ENCODE data around the gene SLC16A2.
A peak's percentile ranks its signal among the peaks of the same experiment; 100 is the strongest.

SLC16A2 gene

DNA sequence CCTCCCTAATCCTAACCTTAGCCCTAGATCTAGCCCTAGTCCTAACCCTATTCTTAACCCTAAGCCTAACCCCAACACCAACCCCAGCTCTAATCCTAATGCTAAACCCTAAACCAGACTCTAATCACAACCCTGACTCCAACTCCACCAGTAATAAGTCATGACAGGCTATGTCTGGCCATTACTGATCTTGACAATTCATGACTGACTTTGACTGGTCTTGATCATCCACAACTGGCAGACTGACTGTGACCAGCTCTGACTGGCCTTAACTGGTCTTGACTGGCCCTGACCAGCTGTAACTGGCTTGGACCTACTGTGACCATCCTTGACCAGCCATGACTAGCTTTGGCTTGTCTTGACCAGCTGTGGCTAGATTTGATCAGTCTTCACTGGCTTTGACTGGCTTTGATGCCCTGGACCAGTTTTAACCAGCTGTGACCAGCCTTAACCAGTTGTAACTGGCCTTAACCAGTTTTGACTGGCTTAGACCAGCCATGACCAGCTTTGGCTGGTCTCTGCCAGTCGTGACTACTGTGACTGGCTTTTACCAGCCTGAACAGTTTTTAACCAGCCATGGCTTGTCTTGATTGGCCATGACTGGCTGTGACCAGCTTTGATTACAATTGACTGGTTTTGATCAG, 124.7 kb downstream of the SLC16A2 start:
- DNase-seq: no peak

- no peak for DNase-seq
These were observed 125.7 kb downstream of the SLC16A2 start for GRCh38 chrX:74546984-74547383.

DNA sequence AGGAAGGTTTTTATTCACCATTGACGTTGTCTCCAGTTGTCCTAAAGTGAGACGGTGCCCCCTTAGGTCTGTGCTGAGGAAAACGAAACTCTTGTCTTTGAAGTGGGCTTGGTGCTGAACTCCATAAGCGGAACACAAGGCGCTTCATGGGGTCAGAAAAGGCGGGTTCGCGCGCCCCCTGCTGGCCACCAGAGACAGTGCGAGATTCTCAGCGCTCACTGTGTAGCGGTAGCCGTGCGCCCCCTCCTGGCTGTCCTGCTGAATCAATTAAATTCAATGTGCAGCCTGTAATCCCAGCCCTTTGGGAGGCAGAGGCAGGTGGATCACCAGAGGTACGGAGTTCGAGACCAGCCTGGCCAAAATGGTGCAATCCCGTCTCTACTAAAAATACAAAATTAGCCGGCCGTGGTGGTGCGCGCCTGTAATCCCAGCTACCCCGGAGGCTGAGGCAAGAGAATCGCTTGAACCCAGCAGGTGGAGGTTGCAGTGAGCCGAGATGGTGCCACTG, 129.1 kb downstream of the SLC16A2 start:
- DNase-seq: peak; percentile 64

DNA sequence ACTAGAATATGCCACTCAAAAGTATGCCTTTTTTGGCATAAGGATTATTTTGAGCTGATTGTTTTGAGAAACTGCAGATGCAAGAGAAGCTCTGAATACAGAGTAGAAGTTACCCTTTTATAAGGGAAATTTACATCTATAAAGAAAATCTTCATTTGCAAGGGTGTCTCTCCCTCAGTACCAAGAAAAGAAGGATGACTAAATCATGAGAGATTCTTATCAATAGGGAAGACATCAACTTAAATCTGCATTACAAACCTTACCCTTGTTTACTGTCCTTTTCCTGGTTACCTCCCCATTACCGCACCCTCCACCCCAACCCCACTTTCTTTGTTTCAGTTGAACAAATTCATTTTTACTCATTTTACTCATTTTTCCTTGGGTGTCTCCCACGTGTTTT, 130.6 kb downstream of the SLC16A2 start:
- no peak for DNase-seq

DNA sequence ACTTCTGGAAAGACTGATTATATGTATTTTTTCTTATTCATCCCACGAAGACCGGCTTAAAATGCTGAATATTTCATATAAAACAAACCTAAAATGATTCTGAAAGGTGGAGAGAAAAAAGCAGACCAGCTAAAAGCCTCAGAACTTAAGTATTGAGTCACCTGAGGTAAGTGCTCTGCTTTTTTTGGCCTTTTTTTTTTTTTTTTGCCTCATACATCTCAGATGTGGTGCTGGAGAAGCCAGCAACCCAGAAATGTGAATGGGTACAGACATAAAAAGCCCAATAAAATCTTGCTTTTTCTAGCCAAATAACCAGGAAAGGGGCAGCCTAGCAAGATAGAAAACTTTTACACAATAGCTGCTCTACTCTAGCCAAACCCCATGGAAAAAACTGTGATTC, 136.1 kb downstream of the SLC16A2 start:
- no peak for DNase-seq

- DNase-seq: no peak
These were observed 156.8 kb downstream of the SLC16A2 start for GRCh38 chrX:74578137-74578536.

DNA sequence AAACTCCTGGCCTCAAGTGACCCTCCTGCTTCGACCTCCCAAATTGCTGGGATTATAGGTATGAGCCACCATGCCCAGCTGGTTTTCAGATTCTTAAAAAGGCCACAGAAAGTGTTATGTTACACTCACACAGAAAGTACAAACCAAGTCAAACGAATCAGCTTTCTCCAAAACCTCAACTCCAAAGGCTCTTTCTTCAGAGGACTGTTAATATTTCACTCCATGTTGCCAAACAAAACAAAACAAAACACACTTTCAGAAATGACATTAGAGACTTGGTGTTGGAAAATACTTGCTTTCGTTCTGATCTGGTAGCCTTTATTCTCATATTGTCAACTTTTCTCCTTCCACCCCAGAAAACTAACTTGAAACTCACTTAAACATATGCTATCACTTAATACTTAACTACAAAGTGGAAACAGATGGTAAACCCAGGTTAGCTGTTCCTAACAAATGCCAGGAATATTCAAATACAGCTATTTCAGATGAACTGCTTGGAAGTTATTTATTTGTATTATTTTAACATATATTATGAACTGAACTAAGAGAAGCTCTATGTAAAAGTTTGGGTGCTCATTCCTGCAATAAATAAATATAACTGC, 158.4 kb downstream of the SLC16A2 start:
- no peak for DNase-seq
